RWPE2 (cell line): ENCODE results near the gene PPP1R13B.

Source experiments
- ATAC-seq: fragments of 200-7000 bp; cut with Tn5 transposase; 3 replicates; pipeline ENCODE4 v1.9.1; 2021; ENCODE audit warnings: low read depth
- DNase-seq: peaks from one replicate; pipeline ENCODE4 v3.0.0-alpha.2; 2020; ENCODE audit warnings: low spot score
- H3K27ac ChIP-seq: fragments of 450-650 bp; 2 replicates; pipeline ENCODE4 v1.5.1; 2017; ENCODE audit warnings: mild to moderate bottlenecking; ENCODE audit not compliant: poor library complexity, severe bottlenecking
- H3K27me3 ChIP-seq: fragments of 250-450 bp; sonication (Bioruptor Pico); 2 replicates; pipeline ENCODE4 v1.5.1; 2021; ENCODE audit warnings: mild to moderate bottlenecking, moderate library complexity; ENCODE audit not compliant: insufficient read depth, poor library complexity, severe bottlenecking
- H3K36me3 ChIP-seq: fragments of 250-450 bp; sonication (Bioruptor Pico); 2 replicates; pipeline ENCODE4 v1.5.1; 2020; ENCODE audit warnings: low read depth, mild to moderate bottlenecking, moderate library complexity
- H3K4me1 ChIP-seq: fragments of 250-450 bp; sonication (Bioruptor Pico); 2 replicates; pipeline ENCODE4 v1.5.1; 2021; ENCODE audit warnings: mild to moderate bottlenecking, moderate library complexity; ENCODE audit not compliant: insufficient read depth, poor library complexity, severe bottlenecking
- H3K4me3 ChIP-seq: fragments of 250-450 bp; sonication (Bioruptor Pico); 2 replicates; pipeline ENCODE4 v1.5.1; 2021; ENCODE audit warnings: mild to moderate bottlenecking, moderate library complexity; ENCODE audit not compliant: severe bottlenecking
- H3K9me3 ChIP-seq: fragments of 250-450 bp; sonication (Bioruptor Pico); 2 replicates; pipeline ENCODE4 v1.5.1; 2021; ENCODE audit warnings: mild to moderate bottlenecking, moderate library complexity; ENCODE audit not compliant: severe bottlenecking
- CTCF ChIP-seq: fragments of 450-650 bp; IDR thresholded peaks from one replicate; pipeline ENCODE4 v1.5.1; 2017; ENCODE audit warnings: mild to moderate bottlenecking, moderate library complexity; ENCODE audit not compliant: poor library complexity, severe bottlenecking

The PPP1R13B gene

GRCh38 chr14:103725001-103725682 lies 122.2 kb downstream of the PPP1R13B start:
- no peak overlapping the region for H3K27ac ChIP-seq
- DNase-seq (no peak), ATAC-seq (no peak)
- no peaks in the 10 kb centered on the region for H3K9me3 ChIP-seq
- H3K4me3 ChIP-seq: no peak overlapping the region
- peaks cover 6% of the 10 kb centered on the region for H3K4me1 ChIP-seq
- H3K27me3 ChIP-seq: no peaks in the 10 kb centered on the region
- TF ChIP-seq CTCF: no peak
- H3K36me3 ChIP-seq: peaks cover 49% of the 10 kb centered on the region

DNA sequence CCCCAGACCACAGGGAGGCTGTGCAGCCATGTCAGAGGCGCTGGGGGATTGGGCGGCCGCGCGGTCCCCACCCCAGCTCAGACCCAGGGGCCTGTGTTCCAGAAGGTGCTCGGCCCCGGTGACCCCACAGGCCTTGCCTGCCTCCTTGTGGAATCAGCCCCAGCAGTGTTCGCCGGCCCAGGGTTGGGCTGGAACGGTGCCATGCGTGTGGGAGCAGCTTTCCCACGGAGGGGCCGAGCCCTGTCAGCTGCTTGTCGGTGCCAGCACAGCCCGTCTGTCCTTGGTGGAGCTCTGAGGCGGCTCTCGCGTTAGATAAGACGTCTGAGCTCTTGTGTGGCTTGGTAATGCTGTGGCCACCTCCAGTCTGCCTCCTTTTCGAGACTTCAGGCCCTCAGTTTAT lies 123.3 kb downstream of the PPP1R13B start:
- no peak for DNase-seq
- TF ChIP-seq CTCF: no peak
- peaks cover 39% of the 10 kb centered on the region for H3K36me3 ChIP-seq
- no peak for ATAC-seq
- H3K4me3 ChIP-seq: no peak overlapping the region
- no peak overlapping the region for H3K27ac ChIP-seq
- H3K4me1 ChIP-seq: peaks cover 6% of the 10 kb centered on the region
- no peaks in the 10 kb centered on the region for H3K27me3 ChIP-seq
- H3K9me3 ChIP-seq: no peaks in the 10 kb centered on the region

- no peaks in the 10 kb centered on the region for H3K27me3 ChIP-seq
- ATAC-seq (no peak), DNase-seq (no peak)
- no peak for TF ChIP-seq CTCF
- H3K4me1 ChIP-seq: peaks cover 6% of the 10 kb centered on the region
- no peak overlapping the region for H3K27ac ChIP-seq
- no peak overlapping the region for H3K4me3 ChIP-seq
- peaks cover 35% of the 10 kb centered on the region for H3K36me3 ChIP-seq
- H3K9me3 ChIP-seq: no peaks in the 10 kb centered on the region
These were observed 123.7 kb downstream of the PPP1R13B start for GRCh38 chr14:103723748-103724081.

DNA sequence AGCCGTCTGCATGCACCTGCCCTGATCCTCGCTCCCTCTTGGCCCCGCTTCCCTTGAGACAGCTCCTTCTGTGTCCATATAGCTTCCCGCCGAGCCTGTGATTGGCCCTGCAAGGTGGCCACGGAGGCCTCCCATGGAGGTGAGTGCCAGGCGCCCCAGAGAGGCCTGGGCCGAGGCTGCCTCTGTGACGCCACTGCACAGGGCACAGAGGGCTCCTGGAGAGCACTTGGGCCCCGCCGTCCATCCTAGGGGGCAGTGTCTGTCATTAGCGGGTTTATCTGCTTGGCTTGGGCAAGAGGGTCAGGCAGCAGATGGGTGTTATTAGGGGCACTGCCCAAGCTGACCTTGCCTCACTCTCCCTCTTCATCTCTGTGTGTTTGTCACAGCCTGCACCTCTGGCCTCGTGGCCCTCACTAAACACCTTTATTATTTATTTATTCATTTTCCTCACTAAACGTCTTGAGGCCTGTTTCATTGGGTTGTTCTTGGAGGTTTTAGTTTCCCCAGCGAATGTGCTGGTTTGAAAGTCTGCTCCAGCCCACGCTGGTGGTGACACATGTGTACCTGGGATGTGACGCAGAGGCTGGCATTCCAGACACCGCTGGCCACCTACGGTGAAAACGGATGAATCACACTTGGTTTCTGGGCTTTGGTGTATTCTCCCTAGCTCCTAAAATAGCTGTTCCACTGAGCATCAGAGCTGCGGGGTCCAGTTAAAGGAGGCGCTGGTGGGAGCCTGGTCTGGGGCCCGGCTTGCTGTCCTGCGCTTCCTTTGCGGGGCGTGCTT lies 125.8 kb downstream of the PPP1R13B start:
- no peak for DNase-seq
- Histone ChIP-seq H3K4me3 (no peak overlapping the region), H3K9me3 (no peaks in the 10 kb centered on the region), H3K27ac (no peak overlapping the region), H3K27me3 (no peaks in the 10 kb centered on the region), H3K36me3 (peaks cover 29% of the 10 kb centered on the region), H3K4me1 (peaks cover 10% of the 10 kb centered on the region)
- ATAC-seq: peak; percentile 26; the same call in 1 of the 3 replicates
- no peak for TF ChIP-seq CTCF

DNA sequence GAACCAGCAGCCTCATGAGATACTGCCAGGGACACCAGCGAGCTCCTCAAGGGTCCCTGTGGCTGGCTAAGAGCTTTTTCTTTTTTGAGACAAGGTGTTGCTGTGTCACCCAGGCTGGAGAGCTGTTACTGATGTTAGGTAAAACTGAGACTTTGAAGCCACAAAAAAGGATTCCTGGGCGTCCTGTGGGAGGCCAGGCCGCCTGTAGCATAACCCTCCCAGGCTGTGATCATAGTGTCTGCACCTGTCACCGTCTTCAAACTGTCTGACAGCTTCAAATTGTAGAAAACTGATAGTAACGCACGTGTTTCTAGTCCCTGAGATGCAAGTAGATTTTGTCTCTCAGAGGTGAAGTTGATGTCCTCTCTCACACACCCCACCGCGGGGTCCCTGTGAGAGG lies 127.6 kb downstream of the PPP1R13B start:
- Histone ChIP-seq H3K4me3 (no peak overlapping the region), H3K27me3 (no peaks in the 10 kb centered on the region), H3K36me3 (peaks cover 13% of the 10 kb centered on the region), H3K9me3 (no peaks in the 10 kb centered on the region), H3K4me1 (peaks cover 10% of the 10 kb centered on the region), H3K27ac (no peak overlapping the region)
- TF ChIP-seq CTCF: no peak
- ATAC-seq (no peak), DNase-seq (no peak)
